NOMO-1 treated with dmso at 0.1 percent for 144 hours (cell line): ENCODE results near the gene PPT2.
"Not testable (repeated sequence)": the region's sequence is repeated elsewhere in the genome, so short reads cannot be mapped to it uniquely, and the experiment has no call there.

ENCODE experiments used
- DNase-seq: peaks from one replicate; lab custom pipeline; 2025; ENCODE audit not compliant: unreplicated experiment; lab: John Stamatoyannopoulos, UW

Gene PPT2

GRCh38 chr6:32175711-32176475 is 22.0 kb downstream of the PPT2 start, which contains the start of gene AGPAT1:
Gene AGPAT1, minus strand, starts transcription at chr6:32176084. Its CDS starts 4,588 bp downstream, at chr6:32171496.
- peak; percentile 95 for DNase-seq

GRCh38 chr6:32176476-32177182 is 22.7 kb downstream of the PPT2 start:
- DNase-seq, result no peak

GRCh38 chr6:32177183-32177787 is 23.3 kb downstream of the PPT2 start:
- no peak for DNase-seq

GRCh38 chr6:32177788-32178546 is 24.0 kb downstream of the PPT2 start, which contains the start of gene RNF5:
Gene RNF5, plus strand, starts transcription at chr6:32178405. Its CDS starts 107 bp downstream, at chr6:32178512.
- peak; percentile 100 for DNase-seq

- no peak for DNase-seq
Measured at GRCh38 chr6:32178547-32179440, 24.9 kb downstream of the PPT2 start.

- no peak for DNase-seq
Measured at GRCh38 chr6:32179766-32180405, 25.9 kb downstream of the PPT2 start.

GRCh38 chr6:32181148-32181702 is 27.3 kb downstream of the PPT2 start:
- no peak for DNase-seq

- no peak for DNase-seq
Measured at GRCh38 chr6:32181915-32182529, 28.1 kb downstream of the PPT2 start.

GRCh38 chr6:32182555-32182981 is 28.6 kb downstream of the PPT2 start:
- DNase-seq, result no peak

- DNase-seq, result no peak
Measured at GRCh38 chr6:32183030-32183429, 29.1 kb downstream of the PPT2 start.

- no peak for DNase-seq
Measured at GRCh38 chr6:32183483-32184083, 29.6 kb downstream of the PPT2 start.

- no peak for DNase-seq
Measured at GRCh38 chr6:32184084-32184640, 30.2 kb downstream of the PPT2 start, which contains the start of gene AGER. Gene AGER, minus strand, starts transcription at chr6:32184253. Its CDS starts 31 bp downstream, at chr6:32184222.

GRCh38 chr6:32185681-32186131 is 31.8 kb downstream of the PPT2 start:
- not testable (repeated sequence) for DNase-seq

- DNase-seq, result not testable (repeated sequence)
Measured at GRCh38 chr6:32186151-32186840, 32.4 kb downstream of the PPT2 start.

- DNase-seq, result no peak
Measured at GRCh38 chr6:32187009-32187709, 33.2 kb downstream of the PPT2 start.

- DNase-seq, result not testable (repeated sequence)
Measured at GRCh38 chr6:32187725-32188380, 33.9 kb downstream of the PPT2 start.
